HCT116 (cell line): ENCODE results near the gene TTLL10. TPM values are rescaled to one million over a fixed set of nuclear protein-coding genes. Genes with fewer than 3 reads are reported as not detected.

ENCODE experiments used
- ATAC-seq: fragments of 200-7000 bp; cut with Tn5 transposase; 2 replicates; pipeline ENCODE4 v1.9.1; 2020; ENCODE audit warnings: mild to moderate bottlenecking, moderate library complexity
- BruUV-seq: library from RNA; stranded (reverse); fragments of 400-500 nt; replicated peaks from 2 replicates; lab custom pipeline; 2021; lab: Mats Ljungman, UMichigan
- CTCF ChIA-PET: fragments of 300-600 bp; sonication (Branson Sonifier 250); formaldehyde crosslinking; loops from one replicate; lab custom pipeline; 2021; ENCODE audit warnings: antibody characterized with exemption; lab: Charles Lee
- POLR2A ChIA-PET: fragments of 300-600, 350-600 bp; sonication (Branson Sonifier 250); formaldehyde crosslinking; loops from one replicate; lab custom pipeline; 2021; ENCODE audit warnings: antibody characterized with exemption; lab: Charles Lee
- RAD21 ChIA-PET, 2 experiments: fragments of 300-600 bp; sonication (Branson Sonifier 250); formaldehyde crosslinking; loops; one replicate each; lab custom pipeline; 2023; ENCODE audit warnings: low total read pairs in 2 of 2; ENCODE audit not compliant: uncharacterized antibody in 2 of 2, unreplicated experiment in 2 of 2, low non-redundant PET in 1 of 2; lab: Charles Lee
- DNase-seq: peaks from one replicate; pipeline ENCODE4 v3.0.0-alpha.2; 2010; ENCODE audit warnings: low read depth, low spot score
- H2AFZ ChIP-seq: fragments of 200-600 bp; shearing (Covaris generic), sonication (generic); 2 replicates; pipeline ENCODE4 v1.6.1; 2017; ENCODE audit warnings: low read depth, mixed run types, mixed read lengths, antibody characterized with exemption, low read length; ENCODE audit not compliant: poor library complexity, severe bottlenecking
- H3K27ac ChIP-seq: 2 replicates; pipeline ENCODE4 v1.5.1; 2012; ENCODE audit warnings: low read depth, low read length
- H3K27me3 ChIP-seq: fragments of 200-600 bp; sonication (generic); 2 replicates; pipeline ENCODE4 v1.6.1; 2016; ENCODE audit warnings: mixed run types, low read length, mixed read lengths; ENCODE audit not compliant: insufficient read depth
- H3K36me3 ChIP-seq, 2 experiments: fragments of 200-500 bp in 1 of 2; fragments of 200-600 bp in 1 of 2; sonication (Bioruptor generic) in 1 of 2; sonication (generic) in 1 of 2; 2 replicates each; pipeline versions ENCODE4 v1.5.1 to v1.6.1; 2014 to 2016; ENCODE audit warnings: low read length in 2 of 2, inconsistent platforms in 1 of 2, mixed read lengths in 1 of 2, mixed run types in 1 of 2; ENCODE audit not compliant: insufficient read depth in 2 of 2, control insufficient read depth in 1 of 2
- H3K4me1 ChIP-seq, 2 experiments: fragments of 200-600 bp in 1 of 2; sonication (generic) in 1 of 2; 2 replicates each; pipeline versions ENCODE4 v1.5.1 to v1.6.1; 2012 to 2017; ENCODE audit warnings: low read length in 2 of 2, inconsistent platforms in 1 of 2, mild to moderate bottlenecking in 1 of 2, mixed read lengths in 1 of 2, mixed run types in 1 of 2, moderate library complexity in 1 of 2; ENCODE audit not compliant: insufficient read depth in 2 of 2, control insufficient read depth in 1 of 2
- H3K4me2 ChIP-seq: fragments of 200-600 bp; sonication (generic); 2 replicates; pipeline ENCODE4 v1.6.1; 2017; ENCODE audit warnings: mixed run types, low read length, mixed read lengths
- H3K4me3 ChIP-seq, 2 experiments: fragments of 200-600 bp in 1 of 2; sonication (generic) in 1 of 2; replicated peaks in 1 of 2; 2 replicates each; pipeline ENCODE4 v1.5.1; 2011 to 2016; ENCODE audit warnings: low read length in 2 of 2, control low read depth in 1 of 2, low read depth in 1 of 2, mild to moderate bottlenecking in 1 of 2, mixed read lengths in 1 of 2, mixed run types in 1 of 2
- H3K79me2 ChIP-seq: fragments of 200-600 bp; sonication (generic); 2 replicates; pipeline ENCODE4 v1.6.1; 2017; ENCODE audit warnings: mild to moderate bottlenecking, mixed run types, low read length, moderate library complexity, mixed read lengths; ENCODE audit not compliant: insufficient read depth
- H3K9ac ChIP-seq: fragments of 200-600 bp; sonication (generic); 2 replicates; pipeline ENCODE4 v1.6.1; 2016; ENCODE audit warnings: low read length, mixed read lengths
- H3K9me2 ChIP-seq: fragments of 200-600 bp; sonication (generic), shearing (Covaris generic); 2 replicates; pipeline ENCODE4 v1.6.1; 2017; ENCODE audit warnings: mixed run types, mild to moderate bottlenecking, moderate library complexity; ENCODE audit not compliant: insufficient read depth
- H3K9me3 ChIP-seq, 2 experiments: fragments of 200-500 bp in 1 of 2; fragments of 200-600 bp in 1 of 2; sonication (Bioruptor generic) in 1 of 2; sonication (generic) in 1 of 2; 2 replicates each; pipeline ENCODE4 v1.6.1; 2014 to 2017; ENCODE audit warnings: low read length in 2 of 2, mixed read lengths in 2 of 2, inconsistent platforms in 1 of 2, low read depth in 1 of 2, mild to moderate bottlenecking in 1 of 2, mixed run types in 1 of 2, moderate library complexity in 1 of 2; ENCODE audit not compliant: control insufficient read depth in 1 of 2, insufficient read depth in 1 of 2
- H4K20me1 ChIP-seq: fragments of 200-600 bp; sonication (generic), shearing (Covaris generic); 2 replicates; pipeline ENCODE4 v1.6.1; 2017; ENCODE audit warnings: mixed run types, mild to moderate bottlenecking, moderate library complexity; ENCODE audit not compliant: insufficient read depth
- CBX3 ChIP-seq: IDR thresholded peaks from 2 replicates; pipeline ENCODE4 v1.6.1; 2012; ENCODE audit warnings: low read depth
- ELF1 ChIP-seq: IDR thresholded peaks from 2 replicates; pipeline ENCODE4 v1.6.1; 2012; ENCODE audit warnings: low read depth, borderline replicate concordance
- EZH2 ChIP-seq: fragments of 200-600 bp; sonication (generic); IDR thresholded peaks from 2 replicates; pipeline ENCODE4 v1.6.1; 2017; ENCODE audit warnings: antibody characterized with exemption, mixed run types
- FOSL1 ChIP-seq: IDR thresholded peaks from 2 replicates; pipeline ENCODE4 v1.6.1; 2012; ENCODE audit warnings: low read depth
- JUND ChIP-seq: IDR thresholded peaks from 2 replicates; pipeline ENCODE4 v1.6.1; 2012
- POLR2A ChIP-seq: IDR thresholded peaks from 2 replicates; pipeline ENCODE4 v1.7.0; 2011; ENCODE audit warnings: borderline replicate concordance; ENCODE audit not compliant: insufficient read depth, insufficient read length; ENCODE audit errors: extremely low read depth
- POLR2AphosphoS5 ChIP-seq: IDR thresholded peaks from 2 replicates; pipeline ENCODE4 v1.6.1; 2011; ENCODE audit warnings: mild to moderate bottlenecking, low read depth, low read length, moderate library complexity
- RAD21 ChIP-seq: IDR thresholded peaks from 2 replicates; pipeline ENCODE4 v1.6.1; 2012; ENCODE audit warnings: low read depth, mild to moderate bottlenecking
- SIN3A ChIP-seq: IDR thresholded peaks from 2 replicates; pipeline ENCODE4 v1.6.1; 2012; ENCODE audit warnings: low read depth
- SP1 ChIP-seq: IDR thresholded peaks from 2 replicates; pipeline ENCODE4 v1.6.1; 2012; ENCODE audit warnings: low read depth
- TCF7L2 ChIP-seq: IDR thresholded peaks from 2 replicates; pipeline ENCODE4 v1.7.0; 2011; ENCODE audit warnings: borderline replicate concordance, inconsistent platforms; ENCODE audit not compliant: insufficient read depth, insufficient read length; ENCODE audit errors: extremely low read depth
- YY1 ChIP-seq: IDR thresholded peaks from 2 replicates; pipeline ENCODE4 v1.6.1; 2011; ENCODE audit warnings: low read length, low read depth, moderate library complexity, mild to moderate bottlenecking; ENCODE audit not compliant: insufficient replicate concordance; ENCODE audit errors: extremely low read depth
- intact Hi-C: fragments of 100-400 bp; cut with micrococcal nuclease; formaldehyde crosslinking; loops from 2 replicates; pipeline ENCODE4 v1.10.0; 2022
- total RNA-seq: library from RNA; stranded (reverse); gene quantifications from one replicate; pipeline ENCODE4 v1.2.1, GENCODE V29; 2021; ENCODE audit not compliant: unreplicated experiment
- TF ChIP-seq, protein P1 (sequence below), 3 experiments: fragments of 200-600 bp in 1 of 3; sonication (generic) in 1 of 3; IDR thresholded peaks in 2 of 3; conservative IDR thresholded peaks in 1 of 3; 2 replicates each; pipeline ENCODE4 v1.5.1; 2012 to 2017; ENCODE audit warnings: low read depth in 2 of 3, low read length in 2 of 3, antibody characterized with exemption in 1 of 3, borderline replicate concordance in 1 of 3, control low read depth in 1 of 3, mild to moderate bottlenecking in 1 of 3, mixed read lengths in 1 of 3, mixed run types in 1 of 3, moderate library complexity in 1 of 3; ENCODE audit not compliant: insufficient read depth in 1 of 3
- TF ChIP-seq, protein P2 (sequence below): IDR thresholded peaks from 2 replicates; pipeline ENCODE4 v1.6.1; 2012
- TF ChIP-seq, protein P3 (sequence below): IDR thresholded peaks from 2 replicates; pipeline ENCODE4 v1.6.1; 2012

TTLL10 gene
- total RNA-seq, 1 experiment from 2014 or later, result 0.10 TPM

- intact Hi-C loops, result no loop called here
- Histone ChIP-seq H3K27me3 (no peaks in the 10 kb centered on the region), H3K27ac (no peak overlapping the region), H3K9me2 (no peaks in the 10 kb centered on the region), H3K4me2 (no peak overlapping the region), H2AFZ (no peak overlapping the region), H3K36me3 (no peaks in the 10 kb centered on the region), H3K4me3 (no peak overlapping the region), H3K79me2 (no peaks in the 10 kb centered on the region), H3K9me3 (no peaks in the 10 kb centered on the region)
- DNase-seq, result no peak
- BruUV-seq, result no TSS peak
- TF ChIP-seq JUND, result no peak
- TF ChIP-seq EZH2, result no peak
- TF ChIP-seq, all 23 proteins: peak for 0
- RAD21 ChIA-PET, result no interaction called here
- peaks cover 2 to 7% of the 10 kb centered on the region in 2 experiments; a peak in 1 of 4 replicates for H3K4me1 ChIP-seq
- ATAC-seq, result no peak
- H4K20me1 ChIP-seq, result no peaks in the 10 kb centered on the region
- no peak overlapping the region for H3K9ac ChIP-seq
- POLR2A ChIA-PET, result no interaction called here
- CTCF ChIA-PET, result no interaction called here
Measured at GRCh38 chr1:1181129-1181937, 7.7 kb downstream of the TTLL10 start.

- DNase-seq (no peak), ATAC-seq (no peak)
- H3K9me2 ChIP-seq, result no peaks in the 10 kb centered on the region
- H3K27me3 ChIP-seq, result no peaks in the 10 kb centered on the region
- H3K4me2 ChIP-seq, result no peak overlapping the region
- no peaks in the 10 kb centered on the region for H3K79me2 ChIP-seq
- H3K36me3 ChIP-seq, result no peaks in the 10 kb centered on the region
- no peak overlapping the region for H3K27ac ChIP-seq
- CTCF ChIA-PET, result no interaction called here
- no peak overlapping the region for H3K4me3 ChIP-seq
- intact Hi-C loops, result no loop called here
- RAD21 ChIA-PET, result no interaction called here
- peaks cover 0 to 3% of the 10 kb centered on the region in 2 experiments; a peak in 2 of 4 replicates for H3K4me1 ChIP-seq
- no peaks in the 10 kb centered on the region for H4K20me1 ChIP-seq
- POLR2A ChIA-PET, result no interaction called here
- TF ChIP-seq CBX3 (no peak), POLR2A (no peak), YY1 (no peak), FOSL1 (no peak), ELF1 (no peak), POLR2AphosphoS5 (no peak), TCF7L2 (no peak), RAD21 (no peak), SP1 (no peak), SIN3A (no peak), EZH2 (no peak)
- TF ChIP-seq, protein P1, sequence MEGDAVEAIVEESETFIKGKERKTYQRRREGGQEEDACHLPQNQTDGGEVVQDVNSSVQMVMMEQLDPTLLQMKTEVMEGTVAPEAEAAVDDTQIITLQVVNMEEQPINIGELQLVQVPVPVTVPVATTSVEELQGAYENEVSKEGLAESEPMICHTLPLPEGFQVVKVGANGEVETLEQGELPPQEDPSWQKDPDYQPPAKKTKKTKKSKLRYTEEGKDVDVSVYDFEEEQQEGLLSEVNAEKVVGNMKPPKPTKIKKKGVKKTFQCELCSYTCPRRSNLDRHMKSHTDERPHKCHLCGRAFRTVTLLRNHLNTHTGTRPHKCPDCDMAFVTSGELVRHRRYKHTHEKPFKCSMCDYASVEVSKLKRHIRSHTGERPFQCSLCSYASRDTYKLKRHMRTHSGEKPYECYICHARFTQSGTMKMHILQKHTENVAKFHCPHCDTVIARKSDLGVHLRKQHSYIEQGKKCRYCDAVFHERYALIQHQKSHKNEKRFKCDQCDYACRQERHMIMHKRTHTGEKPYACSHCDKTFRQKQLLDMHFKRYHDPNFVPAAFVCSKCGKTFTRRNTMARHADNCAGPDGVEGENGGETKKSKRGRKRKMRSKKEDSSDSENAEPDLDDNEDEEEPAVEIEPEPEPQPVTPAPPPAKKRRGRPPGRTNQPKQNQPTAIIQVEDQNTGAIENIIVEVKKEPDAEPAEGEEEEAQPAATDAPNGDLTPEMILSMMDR (IDR thresholded peaks at IDR 0.05 in 2 of 3, conservative IDR thresholded peaks at IDR 0.05 in 1 of 3; ENCODE audit: borderline replicate concordance in 1 of 3, insufficient read depth in 1 of 3, low read depth in 2 of 3, low read length in 2 of 3), result no peak
- TF ChIP-seq, protein P2, sequence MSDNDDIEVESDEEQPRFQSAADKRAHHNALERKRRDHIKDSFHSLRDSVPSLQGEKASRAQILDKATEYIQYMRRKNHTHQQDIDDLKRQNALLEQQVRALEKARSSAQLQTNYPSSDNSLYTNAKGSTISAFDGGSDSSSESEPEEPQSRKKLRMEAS, result no peak
- TF ChIP-seq, protein P3, sequence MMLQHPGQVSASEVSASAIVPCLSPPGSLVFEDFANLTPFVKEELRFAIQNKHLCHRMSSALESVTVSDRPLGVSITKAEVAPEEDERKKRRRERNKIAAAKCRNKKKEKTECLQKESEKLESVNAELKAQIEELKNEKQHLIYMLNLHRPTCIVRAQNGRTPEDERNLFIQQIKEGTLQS, result no peak
- H3K9ac ChIP-seq, result no peak overlapping the region
- H3K9me3 ChIP-seq, result no peaks in the 10 kb centered on the region
- H2AFZ ChIP-seq, result no peak overlapping the region
- no TSS peak for BruUV-seq
Measured at GRCh38 chr1:1181938-1182410, 8.3 kb downstream of the TTLL10 start.
